Activated CD8-positive, alpha-beta memory T cell treated with anti-CD3 and anti-CD28 coated beads, Interleukin-2, amount 50 U/mL, for 1 hour (primary cell): Measurements from ENCODE around the gene PLXNA4.

Experiments
- DNase-seq: peaks from one replicate; pipeline ENCODE4 v3.0.0-alpha.2; 2020; ENCODE audit errors: extremely low read depth

Gene PLXNA4

DNA sequence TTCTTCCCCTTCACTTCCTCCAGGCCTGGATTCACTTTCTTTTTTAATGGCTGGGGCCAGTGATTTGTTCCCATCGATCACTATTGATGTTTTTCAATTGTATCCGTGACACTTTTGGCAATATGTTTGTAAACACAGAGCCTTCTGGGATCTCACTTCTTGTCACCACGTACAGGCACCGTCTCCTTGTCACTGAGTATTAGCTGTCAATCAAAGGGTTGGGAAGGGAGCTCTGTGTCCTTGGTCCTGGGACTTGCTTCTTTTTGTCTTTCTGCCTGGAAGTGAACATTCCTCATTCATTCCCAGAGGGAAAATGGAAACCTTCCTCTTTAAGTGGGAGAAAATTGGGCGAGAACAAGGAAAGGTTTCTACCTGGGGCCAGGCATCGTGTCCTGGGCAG is 157.4 kb downstream of the PLXNA4 start:
- no peak for DNase-seq

DNA sequence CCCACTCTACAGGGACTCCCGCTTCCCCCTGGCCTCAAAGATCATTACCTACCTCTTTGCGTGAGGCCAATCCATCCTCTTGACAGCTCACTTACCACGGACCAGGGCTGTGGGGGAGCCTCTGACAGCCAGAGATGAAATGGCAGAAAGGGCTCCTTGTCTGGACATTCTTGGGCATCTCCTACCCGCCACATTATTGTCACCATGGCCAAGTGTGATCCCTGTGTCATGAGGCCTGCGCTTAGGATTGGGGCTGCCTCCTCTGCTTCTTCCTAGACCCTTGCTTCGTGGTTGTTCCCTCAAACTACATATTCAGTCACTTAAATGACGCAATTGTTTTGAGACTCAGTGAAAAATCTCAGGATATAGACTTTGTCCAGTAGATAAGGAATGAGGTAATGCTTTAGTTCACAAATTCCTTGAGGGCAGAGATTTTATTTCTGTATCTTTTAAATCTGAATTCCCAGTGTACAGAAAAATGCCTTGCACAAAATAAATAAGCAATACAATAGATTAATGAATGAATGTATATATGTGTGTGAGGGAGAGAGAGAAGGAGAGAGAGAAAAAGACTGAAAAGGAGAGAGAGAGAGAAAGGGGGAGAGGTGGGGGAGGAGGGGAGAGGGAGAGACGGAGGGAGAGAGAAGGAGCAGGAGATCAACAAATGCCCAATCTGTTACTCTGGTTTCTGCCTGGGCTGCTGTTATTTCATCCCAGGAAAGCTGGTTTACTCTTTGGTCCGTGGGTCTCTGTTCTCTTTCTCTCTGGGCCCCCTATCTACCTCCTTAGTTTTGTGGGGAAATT is 159.0 kb downstream of the PLXNA4 start:
- no peak for DNase-seq

DNA sequence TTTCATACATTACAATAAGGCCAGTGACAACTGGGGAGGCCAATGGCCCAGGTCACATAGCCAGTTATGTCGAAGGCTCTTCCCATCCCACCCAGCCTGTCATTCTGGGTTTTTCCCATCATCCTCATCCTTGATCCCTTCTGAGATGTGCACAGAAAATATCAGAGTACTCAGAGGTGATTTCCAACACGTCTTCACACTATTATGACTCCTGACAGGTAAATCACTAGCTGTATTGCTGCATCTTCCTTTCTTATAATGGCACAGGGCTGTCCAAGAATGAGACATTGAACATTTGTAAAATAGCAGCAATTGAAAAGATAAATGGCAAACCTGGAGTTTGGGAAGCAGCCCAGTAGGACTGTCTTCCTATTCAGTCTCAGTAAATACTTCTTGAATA is 159.9 kb downstream of the PLXNA4 start:
- DNase-seq, result no peak

DNA sequence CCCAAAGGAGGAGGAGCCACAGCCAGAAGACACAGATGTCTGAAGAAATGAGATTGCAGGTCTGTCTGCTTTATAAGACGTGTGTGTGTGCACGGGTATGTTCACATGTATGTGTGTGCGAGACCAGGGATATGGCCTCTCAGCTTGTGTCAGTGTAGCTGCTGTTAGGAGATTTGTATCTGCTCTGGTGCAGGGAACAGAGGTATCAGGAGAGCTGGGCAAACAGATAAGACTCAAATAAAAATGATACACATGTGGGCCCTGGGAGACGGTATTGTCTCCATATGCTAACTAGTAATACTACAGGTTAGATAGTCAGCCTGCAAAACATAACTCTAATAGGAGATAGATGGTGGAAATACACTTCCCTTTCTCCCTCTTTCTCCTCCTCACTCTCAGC is 161.0 kb downstream of the PLXNA4 start:
- no peak for DNase-seq

DNA sequence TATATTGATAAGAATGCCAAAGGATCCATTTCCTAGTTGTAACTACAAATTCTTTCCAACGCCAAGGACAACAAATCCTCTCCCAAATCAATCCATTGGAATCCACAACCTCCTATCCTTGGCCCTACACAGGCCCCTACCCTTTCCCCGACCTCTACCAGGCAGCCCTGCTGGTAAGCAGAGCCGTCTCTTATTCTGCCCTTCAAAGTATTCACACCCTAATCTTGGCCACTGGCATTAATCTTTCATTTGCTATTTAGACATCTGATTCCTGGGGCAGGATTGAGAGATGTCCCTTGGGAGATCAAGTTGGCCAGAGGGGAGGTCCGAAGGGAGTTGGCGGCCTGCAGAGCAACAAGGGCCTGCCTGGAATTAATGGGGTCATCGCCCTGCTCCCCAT is 161.4 kb downstream of the PLXNA4 start:
- no peak for DNase-seq

DNA sequence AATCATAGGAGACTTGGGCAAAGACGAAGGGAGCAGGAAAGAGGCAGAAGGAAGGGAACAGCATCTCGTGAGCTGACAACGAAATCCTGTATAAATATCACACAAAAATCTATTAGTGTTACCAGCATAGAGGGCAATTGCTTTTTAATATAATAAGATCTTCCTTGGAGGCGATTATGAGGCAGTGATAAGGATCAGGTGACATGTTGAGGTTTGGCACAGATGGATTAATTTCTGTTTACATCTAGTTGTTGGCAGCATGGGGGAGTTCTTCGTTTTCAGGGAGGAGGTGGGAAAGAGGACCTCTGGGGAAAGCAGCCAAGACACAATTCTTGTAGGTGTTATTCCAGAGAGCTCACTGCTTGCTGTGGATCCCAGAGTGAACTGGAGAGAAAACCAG is 163.8 kb downstream of the PLXNA4 start:
- DNase-seq, result no peak

DNA sequence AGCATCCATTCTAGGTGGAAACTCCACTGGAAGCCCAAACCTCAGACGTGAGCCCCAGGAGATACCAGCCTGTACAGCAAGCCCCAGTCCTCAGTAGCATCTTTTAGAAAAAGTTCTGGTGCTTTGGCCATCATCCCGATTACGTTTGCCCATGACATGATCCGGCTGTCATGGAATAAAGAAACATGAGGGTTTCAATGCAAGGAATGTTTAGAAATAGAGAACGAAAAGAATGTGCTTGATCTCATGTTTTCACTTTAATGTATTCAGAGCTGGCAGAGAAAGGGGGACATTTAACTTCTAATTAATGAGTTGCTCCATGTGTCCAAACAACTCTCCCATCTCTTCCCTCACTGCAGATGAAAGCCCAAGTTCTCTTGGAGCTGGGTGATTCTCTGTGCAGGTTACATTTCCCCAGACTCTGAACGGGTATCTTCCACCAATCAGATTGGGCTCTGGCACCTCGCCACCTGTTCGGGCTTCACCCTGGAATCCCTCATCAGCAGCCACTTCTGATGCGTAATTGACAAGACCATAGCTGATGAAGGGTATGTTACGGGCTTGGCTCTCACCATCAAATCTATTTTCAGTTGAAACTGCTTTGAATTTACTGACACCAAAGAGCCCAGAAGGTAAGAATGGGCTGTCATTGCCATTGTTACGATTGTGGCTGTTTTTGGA is 165.3 kb downstream of the PLXNA4 start:
- no peak for DNase-seq

DNA sequence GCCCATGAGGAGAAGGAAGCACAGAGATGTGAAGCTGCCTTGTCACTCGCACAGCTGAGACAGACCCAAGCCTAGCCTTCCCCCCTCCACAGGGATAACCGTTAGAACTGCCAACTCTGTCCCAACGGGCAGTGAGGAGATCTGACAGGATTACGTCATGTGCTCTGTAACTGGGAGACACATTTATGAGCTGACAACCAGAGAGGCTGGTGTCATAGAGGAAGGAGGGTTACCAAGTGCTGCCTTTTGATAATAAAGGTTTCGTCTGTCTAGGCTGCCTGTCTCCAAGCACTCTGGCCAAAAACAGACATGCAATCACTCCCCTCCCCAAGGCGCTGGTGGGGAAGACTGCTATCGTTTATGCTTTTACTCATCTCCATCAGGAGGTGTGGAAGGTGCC is 165.9 kb downstream of the PLXNA4 start:
- DNase-seq, result no peak

DNA sequence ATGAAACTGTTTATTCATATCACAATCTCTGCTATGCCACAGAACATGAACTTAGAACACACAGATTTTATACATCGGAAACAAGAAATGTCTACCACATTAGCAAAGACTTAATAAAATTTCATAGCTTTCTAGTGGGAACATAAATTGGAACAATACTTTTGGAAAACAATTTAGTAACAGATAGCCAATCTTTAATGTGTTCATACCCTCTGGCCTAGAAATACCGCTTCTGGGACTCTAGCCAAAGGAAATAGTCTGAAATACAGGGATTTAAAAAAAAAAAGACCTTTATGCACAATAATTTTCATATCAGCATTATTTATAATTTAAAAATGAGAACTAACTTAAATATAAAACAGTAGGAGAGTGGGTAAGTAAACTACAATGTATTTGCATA is 168.5 kb downstream of the PLXNA4 start:
- no peak for DNase-seq

DNA sequence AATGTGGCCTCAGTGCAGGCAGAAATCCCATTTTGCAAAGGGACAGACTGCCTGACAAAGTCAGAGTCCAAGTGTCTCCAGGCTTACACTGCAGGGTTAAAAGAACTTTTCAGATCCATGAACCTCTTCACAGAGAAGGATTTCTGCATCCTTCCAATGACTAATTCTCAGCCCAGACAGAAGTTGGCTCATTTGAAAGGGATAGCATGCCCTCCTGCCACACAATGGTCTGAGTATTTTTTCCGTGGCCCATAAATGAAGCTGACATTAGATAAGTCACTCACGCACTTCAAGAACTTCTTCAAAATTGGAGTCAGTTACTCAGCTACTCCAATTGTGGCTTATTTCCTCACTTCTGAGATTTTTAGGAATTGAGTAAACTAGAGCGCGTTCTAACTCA is 170.2 kb downstream of the PLXNA4 start:
- DNase-seq, result no peak

DNA sequence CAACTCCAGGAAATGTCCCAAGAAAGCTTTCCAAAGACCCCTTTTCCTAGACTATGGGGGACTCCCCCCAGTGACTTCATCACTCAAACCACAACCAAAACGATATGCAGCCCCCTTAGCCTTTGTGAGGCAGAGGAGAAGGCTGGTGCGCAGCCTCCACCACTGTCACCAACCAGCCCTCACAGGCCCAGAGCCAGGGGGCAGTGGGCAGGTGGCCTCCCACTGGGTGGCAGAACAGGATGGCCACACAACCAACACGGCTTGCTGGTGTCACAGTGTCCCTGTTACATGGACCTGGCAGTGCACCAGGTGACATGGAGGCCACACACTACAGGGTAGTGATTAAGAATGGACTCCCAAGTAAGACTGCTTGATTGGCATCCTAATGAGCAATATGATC is 172.0 kb downstream of the PLXNA4 start:
- no peak for DNase-seq

DNA sequence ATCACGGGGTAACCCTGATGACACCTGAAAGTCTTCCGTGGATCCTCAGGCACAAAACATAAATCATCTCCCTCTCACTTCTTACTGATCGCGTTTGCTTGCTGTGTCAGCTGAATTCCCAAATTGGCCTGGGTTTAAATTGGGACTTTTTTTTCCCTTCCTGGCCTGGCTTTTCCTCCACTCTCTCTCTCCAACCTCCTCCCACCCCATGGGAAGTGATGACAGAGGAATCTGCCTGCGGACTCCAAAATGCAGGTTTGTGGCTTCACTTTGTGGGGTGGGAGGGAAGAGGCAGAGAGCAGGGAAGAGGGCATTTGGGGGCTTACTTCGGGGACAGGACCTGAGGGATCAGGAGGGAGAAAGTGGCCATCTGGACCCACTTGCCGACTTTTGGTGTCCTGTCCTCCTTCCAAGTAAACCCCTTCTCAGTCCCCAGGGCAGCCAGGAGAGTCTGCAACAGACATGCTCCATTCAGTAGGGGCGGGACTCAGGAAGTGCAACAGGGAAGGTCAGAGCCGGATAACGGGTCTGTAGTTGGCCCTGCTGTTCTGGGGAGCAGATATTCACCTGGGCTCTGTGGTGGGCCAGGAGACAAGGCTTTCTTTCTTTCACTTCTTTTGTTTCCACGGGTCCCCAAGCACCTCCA is 172.7 kb downstream of the PLXNA4 start:
- no peak for DNase-seq

DNA sequence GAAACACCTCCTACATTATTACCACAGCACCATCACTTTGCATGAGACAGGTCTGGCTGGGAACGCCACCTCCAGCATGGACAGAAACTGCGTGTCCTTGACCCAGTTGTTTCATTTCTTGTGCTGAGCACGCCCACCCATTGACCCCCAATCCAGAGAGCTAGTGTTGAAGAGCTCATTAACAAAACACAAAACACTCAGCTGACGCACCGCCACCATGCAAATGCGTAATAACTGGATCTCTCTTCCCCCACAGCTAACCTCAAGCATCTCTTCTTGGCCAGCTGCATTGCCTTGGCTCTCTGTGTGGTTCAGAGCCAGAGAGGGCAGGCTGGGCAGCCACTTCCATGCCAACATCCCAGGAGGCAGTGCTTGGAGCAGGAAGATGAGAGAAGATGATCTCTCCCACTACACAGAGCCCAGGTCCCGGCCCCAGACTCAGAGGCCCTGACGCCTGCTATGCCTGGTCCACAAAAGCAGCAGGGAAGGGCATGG is 173.5 kb downstream of the PLXNA4 start:
- DNase-seq, result no peak

DNA sequence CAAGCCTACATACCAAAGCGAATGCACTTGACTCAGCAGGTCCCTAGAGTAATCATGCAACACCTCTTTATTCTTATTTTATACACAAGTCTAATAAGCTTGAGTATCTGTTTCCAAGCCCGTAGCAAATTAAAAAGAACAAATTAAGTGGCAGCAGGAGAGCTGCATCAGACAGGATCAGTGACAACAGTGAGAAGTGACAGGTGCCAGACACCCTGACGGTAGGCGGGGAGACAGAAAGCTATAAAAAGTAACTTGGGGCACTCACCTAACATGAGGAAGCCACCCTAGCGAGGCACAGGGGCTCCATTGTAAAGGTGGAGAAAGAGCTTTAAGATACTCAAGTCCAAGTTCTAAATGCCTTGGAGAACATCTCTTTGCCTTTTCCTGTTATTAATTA is 174.2 kb downstream of the PLXNA4 start:
- DNase-seq, result no peak

DNA sequence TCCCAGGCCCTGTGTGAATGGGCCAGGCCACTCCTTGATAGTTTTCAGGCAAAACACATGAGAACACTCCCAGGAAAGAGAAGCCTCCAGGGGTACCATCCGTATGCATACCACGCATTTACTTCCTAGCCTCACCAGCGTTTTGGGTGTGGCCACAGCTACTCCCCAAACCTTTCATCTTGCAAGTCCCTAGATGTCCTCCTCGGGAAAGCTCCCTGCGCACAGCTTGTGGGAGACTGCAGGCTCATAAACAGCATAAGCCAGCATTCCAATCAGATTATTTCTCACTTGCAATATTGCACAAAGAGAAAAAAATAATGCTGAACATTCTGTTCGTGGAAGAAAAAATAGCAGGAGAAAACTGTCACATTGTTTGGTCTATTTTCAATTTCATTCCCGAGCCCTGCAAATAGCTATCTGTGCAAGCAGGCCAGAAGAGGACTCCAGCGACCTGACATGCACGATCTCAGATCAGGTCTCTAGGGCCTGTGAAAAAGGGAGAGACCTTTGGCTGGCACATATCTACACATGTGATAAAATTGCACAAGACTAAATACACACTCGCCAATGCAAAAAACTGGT is 175.6 kb downstream of the PLXNA4 start:
- no peak for DNase-seq

DNA sequence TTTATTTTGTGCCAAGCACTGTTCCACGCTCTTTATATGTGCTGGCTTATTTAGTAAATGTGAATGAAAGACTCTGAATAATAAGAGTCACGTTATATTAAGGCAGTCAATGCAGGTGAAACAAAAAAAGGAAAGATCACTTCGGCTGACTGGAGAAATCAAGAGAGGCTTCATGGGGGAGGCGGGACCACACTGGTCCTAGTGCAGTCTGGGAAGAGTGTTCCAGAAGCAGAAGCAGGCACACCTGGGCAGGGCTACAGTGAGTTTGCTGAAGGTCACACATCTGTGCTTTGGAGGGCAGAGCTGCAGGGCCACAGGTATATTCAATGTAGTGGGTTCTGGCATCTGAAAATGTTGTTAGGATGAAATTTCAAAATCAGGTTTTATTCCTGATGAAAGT is 176.9 kb downstream of the PLXNA4 start:
- DNase-seq, result no peak

DNA sequence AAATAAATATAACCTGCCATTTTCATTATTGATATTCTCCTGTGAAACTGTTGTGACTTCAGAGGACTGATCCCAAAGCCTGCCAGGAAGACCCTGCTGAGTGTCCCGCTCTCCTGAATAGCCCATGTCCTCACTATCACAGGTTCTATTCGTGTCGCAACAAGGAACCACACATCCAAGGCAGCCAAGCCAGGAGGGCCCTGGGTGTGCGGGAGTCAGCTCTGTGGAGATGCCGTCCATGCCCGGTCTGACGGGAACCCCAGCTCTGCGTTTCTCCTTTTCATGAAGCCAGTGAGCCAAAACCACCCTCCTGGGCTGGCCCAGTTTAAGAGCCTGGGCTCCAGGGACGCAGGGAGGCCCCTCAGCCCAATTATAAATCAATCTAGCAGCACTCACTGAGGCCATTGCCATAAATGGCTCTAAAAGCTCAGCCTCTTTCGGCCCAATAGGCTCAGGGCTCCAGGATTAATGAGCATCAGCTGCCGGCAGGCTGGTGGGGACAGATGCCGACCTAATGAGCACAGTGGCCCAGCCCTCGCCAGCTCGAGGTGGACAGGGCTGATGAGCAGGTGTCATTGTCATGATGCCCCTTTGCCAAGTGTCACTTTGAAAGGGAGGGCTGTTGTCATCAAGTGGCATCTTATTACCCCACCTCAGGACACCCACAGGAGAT is 177.9 kb downstream of the PLXNA4 start:
- DNase-seq, result no peak

DNA sequence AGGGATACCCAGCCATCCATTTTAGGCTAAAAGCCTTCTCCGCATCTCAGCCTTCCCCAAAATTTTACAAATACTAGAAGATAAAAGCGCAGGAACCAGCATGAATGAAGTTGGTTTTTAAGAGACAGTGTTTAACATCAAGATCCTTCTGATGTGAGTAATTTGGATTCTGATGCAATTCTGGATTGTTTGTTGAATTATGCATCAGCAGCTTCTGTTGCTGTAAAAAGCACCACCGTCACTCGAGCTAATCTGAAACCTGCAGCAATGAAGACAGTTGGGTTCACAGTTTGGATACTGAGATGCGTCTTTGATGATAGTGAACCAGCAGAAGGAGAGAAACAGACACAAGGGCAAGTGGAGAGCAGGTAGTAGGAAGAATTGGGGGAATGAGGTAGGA is 179.2 kb downstream of the PLXNA4 start:
- DNase-seq, result no peak

DNA sequence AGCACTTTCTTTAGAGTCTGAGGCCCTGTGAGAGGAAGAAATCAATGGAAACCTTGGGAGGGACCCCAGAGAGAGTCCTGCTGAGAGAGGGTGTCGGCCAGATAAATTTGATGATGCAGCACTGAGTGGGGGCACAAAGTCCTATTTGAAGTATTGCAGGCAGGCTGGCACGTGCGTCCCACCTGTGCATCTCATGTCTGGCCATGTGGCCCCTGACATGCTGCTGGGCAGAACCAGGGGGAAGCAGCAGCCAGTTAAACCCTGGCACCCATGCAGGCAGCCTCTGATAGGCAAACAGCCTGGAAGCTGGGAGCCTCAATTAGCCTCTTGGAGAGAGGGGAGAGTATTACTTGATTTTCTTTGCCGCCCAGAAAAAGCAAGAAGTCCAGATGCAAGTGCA is 180.9 kb downstream of the PLXNA4 start:
- DNase-seq, result no peak

DNA sequence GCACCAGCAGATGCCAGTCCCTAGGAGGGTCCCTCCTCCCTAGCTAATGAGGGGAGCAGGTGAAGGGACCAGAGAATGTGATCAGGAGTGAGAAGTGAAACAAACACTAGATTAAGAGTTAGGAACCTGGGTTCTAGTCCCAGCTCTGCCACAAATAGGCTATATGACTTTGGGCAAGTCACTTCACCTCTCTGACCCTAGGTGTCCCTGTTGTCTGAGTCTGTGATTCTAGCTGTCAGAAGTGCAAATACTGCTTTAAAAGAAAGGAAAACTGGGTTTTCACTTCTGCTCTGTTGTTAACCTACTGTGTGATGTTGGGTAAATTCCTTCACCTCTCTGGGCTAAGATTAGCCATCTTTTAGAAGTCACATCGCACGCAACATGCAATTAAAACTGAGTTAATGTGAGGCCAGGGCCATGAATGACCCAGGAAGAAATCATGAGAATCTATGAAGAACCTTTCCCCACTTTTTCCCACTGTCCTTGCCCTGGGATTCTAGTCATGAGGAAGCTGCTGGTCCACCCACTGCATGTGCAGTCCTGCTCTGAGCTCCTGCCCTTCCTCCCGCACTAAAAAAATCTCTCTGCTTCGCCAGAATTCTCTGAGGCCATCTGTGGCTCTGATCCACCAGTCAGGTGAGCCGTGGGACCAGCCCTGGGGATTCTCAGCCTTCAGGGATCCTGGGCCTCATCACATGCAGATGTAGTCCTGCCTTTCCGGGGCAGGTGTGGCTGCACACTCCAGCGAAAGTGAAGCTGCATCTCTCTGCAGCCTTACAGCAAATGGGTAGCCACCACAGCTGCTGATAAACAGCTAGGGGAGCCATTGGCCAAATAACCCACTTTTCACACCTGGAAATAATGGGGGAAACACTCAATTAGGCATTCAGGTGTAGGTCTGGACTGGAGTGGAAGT is 181.7 kb downstream of the PLXNA4 start:
- DNase-seq, result no peak

DNA sequence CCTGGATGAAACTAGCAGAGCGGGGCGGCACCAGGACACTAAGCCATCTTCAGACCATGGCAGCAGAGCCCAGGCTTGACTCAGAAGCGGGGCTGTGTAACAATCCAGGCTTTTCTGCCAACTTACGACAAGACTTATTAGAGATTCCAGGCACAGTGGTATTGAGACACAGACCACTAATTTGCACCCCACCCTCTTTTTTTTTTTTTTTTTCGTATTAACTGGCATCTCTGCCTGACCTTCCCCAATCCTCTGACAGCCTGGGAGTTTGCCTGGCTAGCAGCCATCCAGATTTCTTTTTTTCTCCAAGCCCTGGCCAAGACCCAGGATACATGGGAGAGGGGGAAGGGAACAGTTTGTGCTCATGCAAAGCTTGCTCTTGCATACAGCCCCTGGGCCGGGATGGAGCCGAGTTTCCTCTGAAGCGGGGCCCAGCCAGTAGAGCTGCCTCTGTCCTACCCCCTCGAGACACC is 182.4 kb downstream of the PLXNA4 start:
- no peak for DNase-seq
